ENCODE data around the gene BCL10.
A peak's percentile ranks its signal among the peaks of the same experiment; 100 is the strongest.
"Not testable (repeated sequence)": the region's sequence is repeated elsewhere in the genome, so short reads cannot be mapped to it uniquely, and the experiment has no call there.

The BCL10 gene

GRCh38 chr1:85262985-85263384 is 13.4 kb downstream of the BCL10 start:
- no peak for DNase-seq

- DNase-seq: no peak
Measured at GRCh38 chr1:85259912-85260274, 16.5 kb downstream of the BCL10 start.

- peak; percentile 94 for DNase-seq
Measured at GRCh38 chr1:85259118-85259911, 17.1 kb downstream of the BCL10 start, which contains the start of gene C1orf52. Gene C1orf52 (minus strand): TSS chr1:85259662. CDS start chr1:85259633, 29 bp downstream.

- DNase-seq: no peak
Measured at GRCh38 chr1:85258536-85259117, 17.8 kb downstream of the BCL10 start.

- DNase-seq: not testable (repeated sequence)
Measured at GRCh38 chr1:85249042-85249441, 27.4 kb downstream of the BCL10 start.

GRCh38 chr1:85245891-85246290 is 30.5 kb downstream of the BCL10 start:
- DNase-seq: no peak

- no peak for DNase-seq
Measured at GRCh38 chr1:85245456-85245855, 31.0 kb downstream of the BCL10 start.

- DNase-seq: no peak
Measured at GRCh38 chr1:85244271-85245061, 32.0 kb downstream of the BCL10 start.

GRCh38 chr1:85243372-85243771 is 33.1 kb downstream of the BCL10 start:
- no peak for DNase-seq

- DNase-seq: no peak
Measured at GRCh38 chr1:85240643-85241042, 35.8 kb downstream of the BCL10 start.

GRCh38 chr1:85240174-85240601 is 36.2 kb downstream of the BCL10 start:
- DNase-seq: peak; percentile 26

- no peak for DNase-seq
Measured at GRCh38 chr1:85237613-85238012, 38.8 kb downstream of the BCL10 start.

- DNase-seq: peak; percentile 6
Measured at GRCh38 chr1:85230305-85230977, 46.0 kb downstream of the BCL10 start.

GRCh38 chr1:85229574-85230097 is 46.8 kb downstream of the BCL10 start:
- no peak for DNase-seq

GRCh38 chr1:85228972-85229371 is 47.5 kb downstream of the BCL10 start:
- DNase-seq: no peak

- DNase-seq: no peak
Measured at GRCh38 chr1:85225624-85226380, 50.6 kb downstream of the BCL10 start.

- DNase-seq: no peak
Measured at GRCh38 chr1:85224734-85225623, 51.5 kb downstream of the BCL10 start.

GRCh38 chr1:85224295-85224694 is 52.1 kb downstream of the BCL10 start:
- no peak for DNase-seq

GRCh38 chr1:85223334-85223733 is 53.1 kb downstream of the BCL10 start:
- DNase-seq: no peak

GRCh38 chr1:85220756-85221201 is 55.7 kb downstream of the BCL10 start:
- no peak for DNase-seq

Measured in CD4-positive, alpha-beta T cell treated with Interleukin-21 for 1 hour (primary cell).